ENCODE data around the gene ARF4. TPM values are rescaled to one million over a fixed set of nuclear protein-coding genes. Genes with fewer than 3 reads are reported as not detected.

ARF4 gene
- total RNA-seq, 3 donors from 2014 or later (not counting 1 experiment from before 2014, with no cell fraction given): 88.0 to 132 (median 89.6) TPM

- Histone ChIP-seq H3K27me3 (ENCODE audit: control insufficient read depth, insufficient read depth, low read length) (no peaks in the 10 kb centered on the region), H3K4me3 (ENCODE audit: low read length) (no peak overlapping the region), H3K27ac (ENCODE audit: low read length) (no peak overlapping the region), H3K4me1 (ENCODE audit: control insufficient read depth, insufficient read depth, low read length) (no peaks in the 10 kb centered on the region), H3K9me3 (ENCODE audit: control insufficient read depth, insufficient read depth, low read length) (no peaks in the 10 kb centered on the region), H3K36me3 (ENCODE audit: control insufficient read depth, insufficient read depth, low read length) (peaks cover 61% of the 10 kb centered on the region)
- intact Hi-C loops (cut with micrococcal nuclease): no loop called here
- Mint-ChIP-seq H3K4me1 (peaks cover 4 to 14% of the 10 kb centered on the region in 2 donors), H3K4me3 (no peak overlapping the region), H3K36me3 (no peaks in the 10 kb centered on the region), H3K27ac (no peak overlapping the region), H3K9me3 (no peaks in the 10 kb centered on the region), H3K27me3 (ENCODE audit: low read depth in 2 of 2) (no peaks in the 10 kb centered on the region)
- WGBS (ENCODE audit: insufficient coverage): 94% methylated on average over 3 of the region's 3 CpGs
- no peak for ATAC-seq
- no peak for TF ChIP-seq CTCF (IDR thresholded peaks at IDR 0.05)
- DNase-seq: no peak
These were observed 25.0 kb downstream of the ARF4 start for GRCh38 chr3:57572096-57572495.

DNA sequence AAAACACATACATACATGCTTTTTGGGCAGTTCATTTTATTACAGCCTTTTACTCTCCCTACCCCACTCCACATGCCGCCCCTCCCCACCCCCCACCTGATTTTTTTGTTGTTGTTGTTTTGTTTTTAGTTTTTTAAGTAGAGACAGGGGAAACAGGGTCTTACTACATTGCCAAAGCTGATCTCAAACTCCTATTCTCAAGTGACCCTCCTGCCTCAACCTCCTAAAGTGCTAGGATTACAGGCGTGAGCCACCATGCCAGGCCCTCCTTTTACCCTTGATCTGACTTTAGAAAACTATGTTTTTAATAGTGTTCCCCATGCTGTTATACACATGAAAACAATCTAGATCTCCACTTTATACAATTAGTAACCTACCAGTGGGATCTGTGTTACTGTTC, 26.3 kb downstream of the ARF4 start:
- intact Hi-C loops (cut with micrococcal nuclease): no loop called here
- DNase-seq: no peak
- no peak overlapping the region for H3K4me3 Mint-ChIP-seq

GRCh38 chr3:57569859-57570450, 27.2 kb downstream of the ARF4 start:
- H3K27ac Mint-ChIP-seq: no peak overlapping the region
- no peak for TF ChIP-seq CTCF (IDR thresholded peaks at IDR 0.05)

More for the DNA sequence above, 26.3 kb downstream of the ARF4 start:
- WGBS (ENCODE audit: insufficient coverage): 100% methylated on average over 1 of the region's 2 CpGs
- Histone ChIP-seq H3K4me1 (ENCODE audit: control insufficient read depth, insufficient read depth, low read length) (no peaks in the 10 kb centered on the region), H3K27ac (ENCODE audit: low read length) (no peak overlapping the region), H3K36me3 (ENCODE audit: control insufficient read depth, insufficient read depth, low read length) (peaks cover 60% of the 10 kb centered on the region), H3K4me3 (ENCODE audit: low read length) (no peak overlapping the region), H3K9me3 (ENCODE audit: control insufficient read depth, insufficient read depth, low read length) (no peaks in the 10 kb centered on the region), H3K27me3 (ENCODE audit: control insufficient read depth, insufficient read depth, low read length) (no peaks in the 10 kb centered on the region)
- no peaks in the 10 kb centered on the region for H3K36me3 Mint-ChIP-seq
- H3K27me3 Mint-ChIP-seq (ENCODE audit: low read depth in 2 of 2): no peaks in the 10 kb centered on the region
- no peak for TF ChIP-seq CTCF (IDR thresholded peaks at IDR 0.05)
- no peak for ATAC-seq
- peak overlapping the region; percentile 2 to 7 for H3K27ac Mint-ChIP-seq
- H3K4me1 Mint-ChIP-seq: peaks cover 0 to 5% of the 10 kb centered on the region in 2 donors
- no peaks in the 10 kb centered on the region for H3K9me3 Mint-ChIP-seq

GRCh38 chr3:57559526-57559925, 37.6 kb downstream of the ARF4 start:
- Mint-ChIP-seq H3K36me3 (no peaks in the 10 kb centered on the region), H3K4me1 (peaks cover 45 to 47% of the 10 kb centered on the region in 2 donors), H3K27me3 (ENCODE audit: low read depth in 2 of 2) (no peaks in the 10 kb centered on the region), H3K4me3 (peak overlapping the region; percentile 9), H3K27ac (peak overlapping the region; percentile 14 to 54), H3K9me3 (no peaks in the 10 kb centered on the region)
- Histone ChIP-seq H3K27ac (ENCODE audit: low read length) (no peak overlapping the region), H3K36me3 (ENCODE audit: control insufficient read depth, insufficient read depth, low read length) (peaks cover 29% of the 10 kb centered on the region), H3K4me1 (ENCODE audit: control insufficient read depth, insufficient read depth, low read length) (peaks cover 33% of the 10 kb centered on the region), H3K4me3 (ENCODE audit: low read length) (no peak overlapping the region), H3K9me3 (ENCODE audit: control insufficient read depth, insufficient read depth, low read length) (no peaks in the 10 kb centered on the region), H3K27me3 (ENCODE audit: control insufficient read depth, insufficient read depth, low read length) (no peaks in the 10 kb centered on the region)
- no CpG with 5 or more reads among the region's 1 CpG for WGBS (ENCODE audit: insufficient coverage)
- no peak for TF ChIP-seq CTCF (IDR thresholded peaks at IDR 0.05)
- intact Hi-C loops (cut with micrococcal nuclease): loop anchor here (5.0 kb wide), 2 partner anchors 118 to 133 kb away; partner anchors contain the start of gene DENND6A
- ATAC-seq: no peak
- no peak for DNase-seq

More at GRCh38 chr3:57569859-57570450, 27.2 kb downstream of the ARF4 start:
- Histone ChIP-seq H3K27me3 (ENCODE audit: control insufficient read depth, insufficient read depth, low read length) (no peaks in the 10 kb centered on the region), H3K4me1 (ENCODE audit: control insufficient read depth, insufficient read depth, low read length) (no peaks in the 10 kb centered on the region), H3K27ac (ENCODE audit: low read length) (no peak overlapping the region), H3K9me3 (ENCODE audit: control insufficient read depth, insufficient read depth, low read length) (no peaks in the 10 kb centered on the region), H3K36me3 (ENCODE audit: control insufficient read depth, insufficient read depth, low read length) (peaks cover 55% of the 10 kb centered on the region), H3K4me3 (ENCODE audit: low read length) (no peak overlapping the region)
- intact Hi-C loops (cut with micrococcal nuclease): no loop called here
- Mint-ChIP-seq H3K4me1 (no peaks in the 10 kb centered on the region), H3K27me3 (ENCODE audit: low read depth in 2 of 2) (no peaks in the 10 kb centered on the region), H3K36me3 (no peaks in the 10 kb centered on the region), H3K4me3 (no peak overlapping the region), H3K9me3 (no peaks in the 10 kb centered on the region)
- no peak for DNase-seq
- WGBS (ENCODE audit: insufficient coverage): 92% methylated on average over 4 of the region's 6 CpGs
- ATAC-seq: no peak
